SK-N-DZ (cell line): Measurements from ENCODE around the gene ZNF57.
"Not testable (repeated sequence)": the region's sequence is repeated elsewhere in the genome, so short reads cannot be mapped to it uniquely, and the experiment has no call there.

ENCODE experiments used
- DNase-seq: peaks from one replicate; pipeline ENCODE4 v3.0.0-alpha.2; 2015; ENCODE audit warnings: low spot score

The ZNF57 gene

GRCh38 chr19:2952953-2953481, 52.3 kb downstream of the ZNF57 start:
- DNase-seq = no peak

GRCh38 chr19:2957160-2957559, 56.4 kb downstream of the ZNF57 start:
- no peak for DNase-seq

GRCh38 chr19:2960120-2960519, 59.4 kb downstream of the ZNF57 start:
- no peak for DNase-seq

GRCh38 chr19:2962018-2962670, 61.4 kb downstream of the ZNF57 start:
- DNase-seq = peak; percentile 80

- DNase-seq = no peak
Observed at GRCh38 chr19:2963122-2963521, 62.4 kb downstream of the ZNF57 start.

GRCh38 chr19:2963631-2964030, 62.9 kb downstream of the ZNF57 start:
- DNase-seq = not testable (repeated sequence)

GRCh38 chr19:2964874-2965273, 64.1 kb downstream of the ZNF57 start:
- DNase-seq = no peak

- no peak for DNase-seq
Observed at GRCh38 chr19:2967972-2968371, 67.2 kb downstream of the ZNF57 start.
